Coronary artery (tissue), 2 donors: Measurements from ENCODE around the gene MED8.

Experiments used
- DNase-seq: peaks from one replicate; pipeline ENCODE4 v3.0.0-alpha.2; 2017; ENCODE audit warnings: low spot score
- H3K27ac ChIP-seq, 2 donors: fragments of 200-600 bp; sonication (generic); one replicate each; pipeline ENCODE4 v1.5.1; 2016 to 2019
- H3K4me3 ChIP-seq: fragments of 200-600 bp; sonication (generic); 2 replicates; pipeline ENCODE4 v1.5.1; 2016; ENCODE audit warnings: mild to moderate bottlenecking, moderate library complexity
- CTCF ChIP-seq: fragments of 200-600 bp; sonication (generic); IDR thresholded peaks from one replicate; pipeline ENCODE4 v1.5.1; 2019; ENCODE audit warnings: antibody characterized with exemption

Gene MED8

GRCh38 chr1:43427941-43428340 is 38.3 kb upstream of the MED8 start:
- no peak for DNase-seq
- Histone ChIP-seq H3K4me3 (no peak overlapping the region), H3K27ac (no peak overlapping the region)
- TF ChIP-seq CTCF = no peak

DNA sequence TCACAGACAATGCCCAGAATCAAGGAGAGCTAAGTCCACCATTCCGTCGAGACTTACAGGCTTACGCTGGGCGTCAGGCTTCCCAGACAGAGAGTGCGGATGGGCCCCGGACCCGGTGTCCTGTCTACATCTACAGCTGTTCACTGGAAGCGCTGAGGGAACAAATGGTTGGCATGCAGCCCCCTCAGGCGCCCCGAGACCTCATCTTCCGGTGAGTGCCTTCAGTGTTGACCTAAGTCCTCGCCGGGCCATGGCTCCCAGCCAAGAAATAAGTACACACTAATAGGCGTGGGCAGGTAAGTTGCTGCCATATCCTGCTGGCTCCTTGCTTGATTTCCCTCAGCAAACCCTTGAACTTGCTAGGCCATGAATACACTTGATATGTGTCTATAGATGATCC is 37.9 kb upstream of the MED8 start:
- DNase-seq = no peak
- Histone ChIP-seq H3K27ac (no peak overlapping the region), H3K4me3 (no peak overlapping the region)
- TF ChIP-seq CTCF = no peak

GRCh38 chr1:43426221-43426620 is 36.6 kb upstream of the MED8 start:
- no peak for DNase-seq
- H3K27ac ChIP-seq = no peak overlapping the region
- H3K4me3 ChIP-seq = no peak overlapping the region
- TF ChIP-seq CTCF = no peak

- Histone ChIP-seq H3K27ac (no peak overlapping the region), H3K4me3 (no peak overlapping the region)
- no peak for DNase-seq
- TF ChIP-seq CTCF = no peak
Measured at GRCh38 chr1:43425045-43425444, 35.4 kb upstream of the MED8 start.

- TF ChIP-seq CTCF = no peak
- DNase-seq = no peak
- Histone ChIP-seq H3K4me3 (no peak overlapping the region), H3K27ac (no peak overlapping the region)
Measured at GRCh38 chr1:43423672-43424550, 34.3 kb upstream of the MED8 start.

GRCh38 chr1:43422995-43423671 is 33.5 kb upstream of the MED8 start:
- H3K27ac ChIP-seq = no peak overlapping the region
- no peak for DNase-seq
- TF ChIP-seq CTCF = no peak
- no peak overlapping the region for H3K4me3 ChIP-seq
